ENCODE data around the gene PRR19. TPM values are rescaled to one million over a fixed set of nuclear protein-coding genes. Genes with fewer than 3 reads are reported as not detected.

The PRR19 gene
- total and polyA plus RNA-seq, 4 donors: 0.27 to 0.43 (median 0.42) TPM; not detected in 1

DNA sequence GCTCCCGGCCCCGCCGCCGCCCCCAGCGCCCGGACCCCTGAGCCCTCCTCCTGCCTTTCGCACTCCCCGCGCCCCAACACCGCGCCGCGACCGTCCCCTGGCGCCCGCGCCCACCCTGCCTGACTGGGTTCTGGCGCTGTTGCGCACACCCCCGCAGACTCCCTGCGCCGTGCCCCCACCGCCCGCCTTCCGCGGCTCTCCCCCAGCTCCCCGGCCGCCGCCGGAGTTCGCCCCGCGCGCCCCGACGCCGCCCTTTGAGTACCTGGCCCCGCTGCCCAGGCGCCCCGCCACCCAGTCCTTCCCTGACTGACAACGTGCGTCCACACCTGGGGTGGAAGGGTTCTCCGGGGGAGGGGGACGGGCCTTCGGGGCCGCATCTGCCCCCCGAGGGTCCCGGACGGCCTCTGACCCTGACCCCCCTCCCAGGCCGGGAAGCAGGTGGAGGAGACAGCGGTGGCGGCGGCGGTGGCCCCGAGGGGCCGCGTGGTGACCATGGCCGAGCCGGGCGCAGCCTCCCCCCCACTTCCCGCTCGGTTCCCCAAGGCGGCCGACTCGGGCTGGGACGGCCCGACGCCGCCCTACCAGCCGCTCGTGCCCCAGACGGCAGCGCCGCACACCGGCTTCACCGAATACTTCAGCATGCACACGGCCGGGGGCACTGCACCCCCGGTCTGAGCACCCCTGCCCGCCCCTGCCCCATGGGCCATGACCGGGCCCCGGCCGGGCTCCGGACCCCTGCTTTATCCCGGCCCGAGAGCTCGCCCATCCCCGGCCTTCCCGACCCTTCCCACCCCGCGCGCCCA lies 22.1 kb downstream of the PRR19 start (continued):
- TF ChIP-seq REST (IDR thresholded peaks at IDR 0.05) (no peak), TAF1 (conservative IDR thresholded peaks at IDR 0.05) (no peak), GABPA (IDR thresholded peaks at IDR 0.05 in 1 of 2, conservative IDR thresholded peaks at IDR 0.05 in 1 of 2) (no peak)

- H3K36me3 ChIP-seq (ENCODE audit: control insufficient read depth in 4 of 4, insufficient read depth in 3 of 4, low read depth in 1 of 4, low read length in 3 of 4): no peaks in the 10 kb centered on the region
- WGBS: 3% methylated on average over 38 of the region's 38 CpGs
- TF ChIP-seq EGR1 (IDR thresholded peaks at IDR 0.05; ENCODE audit: low read depth in 2 of 2) (no peak), NR2F2 (IDR thresholded peaks at IDR 0.05) (no peak), FOXA1 (IDR thresholded peaks at IDR 0.05) (no peak), SP1 (IDR thresholded peaks at IDR 0.05) (no peak), GABPA (IDR thresholded peaks at IDR 0.05 in 1 of 2, conservative IDR thresholded peaks at IDR 0.05 in 1 of 2) (no peak), REST (IDR thresholded peaks at IDR 0.05) (no peak), HNF4G (IDR thresholded peaks at IDR 0.05) (no peak), HNF4A (conservative IDR thresholded peaks at IDR 0.05) (no peak), MAX (IDR thresholded peaks at IDR 0.05) (no peak), RXRA (IDR thresholded peaks at IDR 0.05) (no peak), TAF1 (conservative IDR thresholded peaks at IDR 0.05) (no peak), ZBTB33 (IDR thresholded peaks at IDR 0.05) (no peak), ATF3 (IDR thresholded peaks at IDR 0.05) (no peak)
- no peaks in the 10 kb centered on the region for H3K9me3 ChIP-seq (ENCODE audit: control insufficient read depth in 4 of 4, low read length in 3 of 4)
- no peak overlapping the region for H3K9ac ChIP-seq (ENCODE audit: low read depth in 1 of 2, low read length in 2 of 2)
- peak overlapping the region in 2 of 3 donors; percentile 11 to 32 for H3K4me3 ChIP-seq (ENCODE audit: low read depth in 1 of 3, low read length in 3 of 3)
- peaks cover 10 to 30% (median 20%) of the 10 kb centered on the region in 4 donors for H3K4me1 ChIP-seq (ENCODE audit: control insufficient read depth in 4 of 4, insufficient read depth in 4 of 4, low read length in 3 of 4)
- no peaks in the 10 kb centered on the region for H3K27me3 ChIP-seq (ENCODE audit: control insufficient read depth in 4 of 4, insufficient read depth in 4 of 4, low read length in 3 of 4)
- H3K27ac ChIP-seq (ENCODE audit: low read depth in 1 of 2, low read length in 2 of 2): no peak overlapping the region
- DNase-seq (ENCODE audit: low spot score): no peak
These were observed 22.8 kb downstream of the PRR19 start for GRCh38 chr19:42324655-42325307.
